Inferior parietal cortex (tissue), 1 donor: Measurements from ENCODE around the gene TOP3B.
A peak's percentile ranks its signal among the peaks of the same experiment; 100 is the strongest.

Source experiments
- DNase-seq: peaks from one replicate; pipeline ENCODE4 v3.0.0-alpha.2; 2016; ENCODE audit errors: extremely low spot score

The TOP3B gene

DNA sequence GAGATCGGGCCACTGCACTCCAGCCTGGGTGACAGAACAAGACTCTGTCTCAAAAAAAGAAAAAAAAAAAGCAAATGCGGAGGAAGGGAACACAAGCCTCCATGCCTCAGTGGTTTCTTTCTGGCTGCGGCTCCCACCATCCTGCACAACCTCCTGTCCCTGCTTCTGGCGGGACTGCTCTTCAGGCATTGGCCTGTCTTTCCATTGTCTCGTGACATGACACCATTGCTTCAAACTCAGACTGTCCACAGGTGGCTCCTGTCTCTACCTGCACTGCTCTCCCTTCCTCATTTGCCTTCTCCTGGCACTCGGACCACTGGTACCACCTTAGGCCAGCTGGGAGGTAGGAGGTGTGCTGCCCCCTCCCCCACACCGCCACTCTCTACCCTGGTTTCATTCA, 19.3 kb downstream of the TOP3B start:
- DNase-seq: no peak

GRCh38 chr22:21962655-21962949, 20.0 kb downstream of the TOP3B start:
- DNase-seq: no peak

DNA sequence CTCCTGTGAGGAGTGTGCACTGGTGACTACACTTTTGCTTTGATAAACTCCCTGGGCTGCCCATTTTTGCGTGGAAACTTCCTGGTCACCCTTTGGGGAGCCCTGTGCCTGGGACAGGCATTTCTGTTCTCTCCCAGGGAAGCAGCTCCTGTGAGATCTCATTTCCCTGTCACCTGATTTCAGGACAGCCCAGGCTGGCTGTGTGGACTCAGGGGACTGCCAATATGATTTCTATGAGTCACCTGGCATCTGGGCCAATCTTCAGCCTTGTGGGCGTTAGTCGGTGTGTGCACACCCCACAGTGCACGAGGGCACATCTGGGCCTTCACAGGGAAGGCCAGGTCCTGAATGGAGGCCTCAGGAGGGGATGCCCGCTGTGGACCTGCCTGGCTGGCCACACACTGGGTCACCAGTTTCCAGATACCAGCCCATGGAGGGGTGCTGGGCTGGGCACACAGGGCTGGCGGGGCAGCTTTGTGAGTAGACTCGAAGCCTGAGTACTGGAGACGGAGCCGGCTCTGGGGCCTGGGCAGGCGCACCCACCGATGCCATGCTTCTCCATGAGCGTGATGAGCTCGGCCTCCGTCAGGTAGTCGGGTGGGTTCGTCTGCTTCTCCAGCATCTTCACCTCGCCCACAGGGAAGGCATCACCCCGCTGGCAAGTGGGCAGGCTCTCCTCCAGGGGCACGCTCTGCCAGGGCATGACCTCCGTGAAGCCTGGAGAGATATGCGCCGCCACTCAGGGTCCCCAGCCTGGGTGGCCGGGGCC, 20.5 kb downstream of the TOP3B start:
- no peak for DNase-seq

- no peak for DNase-seq
Measured at GRCh38 chr22:21961127-21961867, 21.3 kb downstream of the TOP3B start.

DNA sequence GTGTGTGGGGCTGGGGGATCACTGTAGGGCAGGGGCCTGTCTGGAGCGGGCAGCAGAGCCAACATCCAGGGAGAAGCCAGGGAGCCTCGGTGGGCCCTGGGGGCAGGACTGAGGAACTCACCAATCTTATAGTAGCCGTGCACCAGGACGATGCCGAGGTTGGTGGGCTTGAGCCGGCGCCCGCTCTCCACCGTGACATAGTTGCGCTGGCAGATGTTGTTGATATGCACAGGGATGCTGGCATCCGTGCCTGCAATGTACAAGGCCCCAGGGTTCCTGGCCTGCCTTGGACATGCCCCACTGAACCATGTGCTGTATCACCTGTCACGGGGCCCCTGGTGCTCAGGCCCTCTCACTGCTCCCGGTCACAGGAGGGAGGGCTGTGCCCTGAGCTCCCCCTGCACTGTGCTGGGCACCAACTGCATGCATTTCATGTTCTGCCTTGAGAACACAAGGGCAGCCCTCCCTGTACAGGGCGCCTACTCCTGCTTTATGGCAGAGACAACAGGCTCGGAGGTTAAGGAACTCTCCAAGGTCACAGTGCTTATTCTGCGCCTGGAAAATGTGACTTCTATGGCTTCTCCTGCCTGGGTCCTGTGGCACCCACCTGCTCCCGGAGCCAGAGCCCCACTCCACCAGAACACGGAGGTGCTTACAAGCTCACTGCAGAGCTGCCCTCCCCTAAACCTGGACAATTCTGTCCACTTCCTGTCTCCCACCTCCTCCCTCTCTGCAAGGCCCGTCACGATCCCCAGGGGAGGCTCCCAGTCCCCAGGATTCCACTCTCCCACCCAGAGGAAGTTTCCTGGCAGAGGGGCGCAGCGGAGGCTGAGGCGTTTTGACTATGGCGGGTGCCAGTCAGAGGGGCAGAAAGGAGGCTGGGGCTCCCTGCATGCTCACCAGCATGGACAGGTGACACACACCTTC, 22.1 kb downstream of the TOP3B start:
- DNase-seq: no peak

DNA sequence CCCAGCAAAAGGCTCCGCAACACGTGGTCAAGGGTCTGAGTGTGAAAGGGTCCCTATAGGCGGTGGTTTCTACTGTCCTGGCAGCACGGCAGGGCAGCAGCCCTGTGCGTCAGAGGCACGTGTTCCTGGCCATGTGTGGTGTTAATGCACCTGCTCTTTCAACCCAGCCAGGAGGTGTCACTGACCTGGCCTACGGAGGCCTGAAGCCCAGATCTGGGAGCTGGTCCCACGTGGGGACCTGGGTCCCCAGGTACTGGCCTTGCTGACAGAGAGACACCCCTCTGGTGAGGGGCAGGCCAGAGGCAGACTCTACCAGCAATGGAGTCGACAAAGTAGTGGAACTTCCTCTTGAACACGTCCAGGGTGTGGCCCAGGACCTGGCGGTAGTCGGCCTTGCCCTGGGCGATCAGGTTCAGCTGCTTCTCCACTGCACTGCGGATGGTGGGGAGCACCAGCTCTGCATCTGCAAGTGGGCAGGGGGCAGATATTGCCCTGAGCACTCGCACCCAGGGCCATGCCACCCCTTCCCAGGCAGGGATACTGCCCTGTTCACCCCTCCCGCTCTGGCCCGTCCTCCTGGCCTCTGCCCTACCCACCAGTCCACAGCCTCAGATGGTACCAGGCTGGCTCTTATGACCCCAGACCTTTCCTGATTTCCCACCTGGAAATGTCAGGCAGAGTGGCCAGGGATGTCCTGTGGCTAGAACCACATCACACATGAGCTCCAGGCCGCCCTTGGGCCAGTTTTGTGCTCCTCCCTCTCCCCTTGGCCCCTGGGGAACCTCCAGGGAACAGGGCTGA, 23.1 kb downstream of the TOP3B start:
- no peak for DNase-seq

DNA sequence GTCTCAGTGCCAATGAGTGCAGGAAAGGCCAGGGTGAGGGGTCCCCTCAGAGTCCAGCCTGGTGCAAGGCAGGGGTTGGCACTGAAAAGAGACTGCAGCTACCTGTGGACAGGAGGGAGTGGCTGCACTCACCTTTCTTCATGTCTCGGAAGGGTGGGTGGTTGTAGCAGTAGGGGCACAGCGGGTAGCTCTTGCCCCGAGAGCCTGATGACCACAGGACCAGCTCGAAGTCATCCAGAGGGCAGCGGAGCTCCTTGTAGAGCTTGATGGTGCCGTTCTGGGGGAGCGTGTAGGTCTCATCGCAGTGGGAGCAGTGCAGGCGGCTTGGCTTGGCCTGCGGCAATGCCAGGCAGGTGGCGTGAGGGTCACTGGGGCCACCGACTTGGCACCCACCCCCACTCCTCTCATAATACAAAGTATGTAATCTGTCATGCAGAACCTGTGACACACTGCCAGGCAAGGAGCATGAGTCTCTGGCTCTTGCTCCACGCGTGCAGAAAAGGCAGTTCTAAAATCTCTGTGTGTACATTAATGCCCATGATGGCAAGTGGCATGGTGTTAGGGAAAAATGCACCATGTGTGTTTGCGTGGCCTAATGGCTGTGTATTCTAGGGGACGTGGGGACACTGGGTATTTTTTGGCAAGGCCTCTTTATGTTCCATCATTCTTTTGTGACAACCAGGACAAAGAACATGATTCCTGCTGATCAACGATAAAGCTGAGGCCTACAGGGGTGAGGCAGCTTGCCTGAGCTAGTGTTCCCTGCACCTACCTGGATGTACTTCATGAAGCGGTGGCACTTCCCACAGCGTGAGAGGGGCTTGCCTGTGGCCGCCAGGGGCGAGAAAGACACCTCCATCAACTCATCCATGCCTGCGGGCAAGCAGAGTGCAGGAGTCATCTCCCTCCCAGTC, 24.0 kb downstream of the TOP3B start:
- DNase-seq: no peak

DNA sequence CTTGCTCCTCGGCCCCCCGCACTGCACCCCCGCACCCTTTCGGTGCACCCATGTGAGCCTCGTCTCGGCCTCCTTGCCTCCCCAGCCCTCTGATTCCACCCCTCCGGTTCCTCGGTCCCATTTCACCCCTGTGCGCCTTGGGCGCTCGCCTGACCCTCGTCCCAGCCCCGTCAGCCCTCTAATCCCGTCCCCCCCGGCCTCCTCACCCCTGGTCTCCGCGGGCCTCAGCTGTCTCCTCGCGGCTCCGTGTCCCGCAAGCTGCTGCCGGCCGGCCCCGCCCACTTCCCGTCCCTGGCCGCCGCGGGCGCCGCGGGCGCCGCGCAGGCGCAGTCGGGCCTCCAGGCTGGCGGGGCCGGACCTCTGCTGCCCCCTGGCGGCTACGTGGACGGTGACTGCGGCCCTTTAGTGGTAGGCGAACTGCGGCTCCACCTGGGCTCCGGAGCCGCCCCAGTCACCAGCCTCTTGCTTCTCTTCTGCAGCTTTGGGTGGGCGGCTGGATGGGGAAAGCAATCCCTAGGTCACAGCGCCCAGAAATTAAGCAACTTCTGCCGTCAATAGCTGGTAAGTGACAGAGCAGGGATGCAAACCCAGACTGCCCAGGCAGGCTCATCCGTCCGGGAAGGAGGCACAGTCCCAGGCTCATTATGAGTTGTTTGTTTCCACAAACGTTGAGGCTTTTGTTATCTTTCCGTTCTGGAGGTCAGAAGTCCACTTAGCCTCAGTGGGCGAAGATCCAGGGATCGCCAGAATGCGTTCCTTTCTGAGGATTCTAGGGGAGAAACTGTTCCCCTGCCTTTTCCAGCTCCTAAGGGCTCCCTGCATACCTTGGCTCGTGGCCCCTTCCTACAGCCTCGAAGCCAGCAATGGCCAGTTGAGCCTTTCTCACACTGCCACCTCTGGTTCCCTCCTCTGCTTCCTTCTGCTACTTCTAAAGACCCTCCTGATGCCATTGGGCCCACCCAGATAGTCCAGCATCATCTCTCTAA, 29.7 kb downstream of the TOP3B start, which contains the start of gene PPM1F:
TSS of gene PPM1F (minus strand) at position 263 of the 986 bp plus-strand sequence. CDS start 6,800 bp downstream, outside the sequence.
- DNase-seq: peak; percentile 80

- peak; percentile 17 for DNase-seq
Measured at GRCh38 chr22:21951931-21952465, 30.6 kb downstream of the TOP3B start.

DNA sequence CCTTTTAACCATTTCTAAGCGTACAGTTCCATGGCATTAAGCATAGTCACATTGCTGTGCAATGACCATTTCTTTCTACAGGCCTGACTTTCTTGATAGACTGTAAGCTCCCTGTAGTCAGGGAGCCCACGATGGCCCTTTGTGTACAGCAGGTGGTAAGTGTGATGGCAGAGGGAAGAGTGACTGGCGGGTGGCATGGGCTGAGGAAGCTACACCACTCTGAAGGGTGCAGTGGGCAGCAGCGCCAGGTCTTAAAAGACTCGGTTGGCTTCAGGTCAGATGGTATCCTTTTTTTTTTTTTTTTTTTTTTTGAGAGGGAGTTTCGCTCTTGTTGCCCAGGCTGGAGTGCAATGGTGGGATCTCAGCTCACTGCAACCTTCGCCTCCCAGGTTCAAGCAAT, 31.5 kb downstream of the TOP3B start:
- no peak for DNase-seq

- no peak for DNase-seq
Measured at GRCh38 chr22:21949948-21950347, 32.6 kb downstream of the TOP3B start.

- DNase-seq: no peak
Measured at GRCh38 chr22:21949569-21949918, 33.0 kb downstream of the TOP3B start.

GRCh38 chr22:21948824-21949568, 33.6 kb downstream of the TOP3B start:
- no peak for DNase-seq

DNA sequence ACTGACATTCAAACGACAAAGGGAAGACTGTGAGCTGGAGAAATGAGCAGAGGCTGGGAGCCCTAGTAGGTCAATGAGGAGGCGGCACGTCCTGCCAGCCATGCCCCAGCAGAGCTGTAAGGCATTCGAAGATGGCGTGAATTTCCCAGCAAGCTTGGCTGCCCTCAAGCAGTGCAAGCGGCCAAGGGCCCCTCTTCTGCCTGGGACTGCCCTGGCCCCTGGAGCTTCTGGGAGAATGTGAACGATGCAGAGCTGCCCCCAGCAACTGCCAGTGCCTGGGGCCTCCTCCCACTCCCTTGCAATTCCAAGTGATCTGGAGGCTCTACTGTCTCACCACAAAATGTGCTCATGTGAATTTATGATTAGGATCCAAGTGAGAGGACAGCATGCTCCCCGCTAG, 34.2 kb downstream of the TOP3B start:
- no peak for DNase-seq

- DNase-seq: peak; percentile 74
Measured at GRCh38 chr22:21947040-21948014, 35.3 kb downstream of the TOP3B start.

DNA sequence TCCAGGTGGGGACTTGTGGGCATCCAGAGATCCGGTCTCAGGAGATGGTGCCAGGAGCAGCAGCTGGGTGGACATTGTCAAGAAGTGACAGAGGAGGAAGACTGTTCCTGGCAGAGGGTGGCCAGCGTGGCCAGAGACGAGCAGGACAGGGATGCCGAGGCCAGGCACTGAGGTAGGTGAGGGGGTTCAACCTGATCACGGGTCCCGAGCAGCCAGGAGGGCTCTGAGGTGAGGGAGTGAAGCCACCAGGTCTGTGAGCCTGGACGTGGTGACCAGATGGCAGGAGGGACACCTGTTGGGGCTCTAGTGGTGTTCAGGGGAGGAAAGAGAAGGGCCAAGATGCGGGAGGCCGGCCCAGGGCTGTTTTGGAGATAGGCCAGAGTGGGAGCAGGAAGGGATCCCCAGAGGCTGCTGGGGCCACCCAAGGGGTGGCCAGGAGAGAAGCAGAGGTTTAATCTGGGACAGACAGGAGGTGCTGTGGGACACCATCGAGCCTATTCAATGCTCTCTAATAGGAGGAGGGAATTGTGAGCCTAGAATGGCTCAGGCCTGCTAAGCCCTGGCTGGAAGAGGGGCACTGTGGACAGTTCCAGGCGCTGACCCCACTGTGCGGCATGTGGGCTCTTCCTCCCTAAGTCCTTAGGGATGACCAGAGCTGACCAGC, 36.2 kb downstream of the TOP3B start:
- DNase-seq: no peak
